Amniotic epithelial cell (primary cell): Measurements from ENCODE around the gene C16orf92.

ENCODE experiments used
- DNase-seq: peaks from one replicate; pipeline ENCODE4 v3.0.0-alpha.2; 2010; ENCODE audit warnings: low read depth

The C16orf92 gene

GRCh38 chr16:30022887-30023286, at the start of gene C16orf92:
TSS of gene C16orf92 (plus strand) at chr16:30023198. CDS start at chr16:30023341, 143 bp downstream.
- no peak for DNase-seq

GRCh38 chr16:29973384-29974246, 49.4 kb upstream of the C16orf92 start, which contains the start of gene TAOK2:
TSS of gene TAOK2 (plus strand) at chr16:29973868. CDS start at chr16:29977773, 3,905 bp downstream.
- DNase-seq = peak; percentile 98

- DNase-seq = peak; percentile 45
These were observed 48.5 kb upstream of the C16orf92 start for GRCh38 chr16:29974291-29975133.

GRCh38 chr16:29975134-29975538, 47.9 kb upstream of the C16orf92 start:
- DNase-seq = no peak

- DNase-seq = peak; percentile 11
These were observed 47.0 kb upstream of the C16orf92 start for GRCh38 chr16:29975811-29976511.

- no peak for DNase-seq
These were observed 45.8 kb upstream of the C16orf92 start for GRCh38 chr16:29977063-29977825.

GRCh38 chr16:29978081-29978480, 44.9 kb upstream of the C16orf92 start:
- DNase-seq = no peak

GRCh38 chr16:29978564-29979270, 44.3 kb upstream of the C16orf92 start:
- no peak for DNase-seq

GRCh38 chr16:29982560-29983419, 40.2 kb upstream of the C16orf92 start:
- no peak for DNase-seq

- DNase-seq = peak; percentile 13
These were observed 39.4 kb upstream of the C16orf92 start for GRCh38 chr16:29983420-29984136.

GRCh38 chr16:29984137-29984763, 38.7 kb upstream of the C16orf92 start:
- DNase-seq = no peak

GRCh38 chr16:29984764-29985147, 38.2 kb upstream of the C16orf92 start:
- no peak for DNase-seq

GRCh38 chr16:29985271-29985811, 37.7 kb upstream of the C16orf92 start:
- DNase-seq = no peak

GRCh38 chr16:29986231-29986630, 36.8 kb upstream of the C16orf92 start:
- DNase-seq = no peak

- no peak for DNase-seq
These were observed 36.1 kb upstream of the C16orf92 start for GRCh38 chr16:29986931-29987330.

GRCh38 chr16:29987371-29988085, 35.5 kb upstream of the C16orf92 start:
- no peak for DNase-seq

GRCh38 chr16:29988346-29989075, 34.5 kb upstream of the C16orf92 start:
- no peak for DNase-seq
